Right hindlimb (tissue), 1 donor: ENCODE data around the gene IKZF5.

Source experiments
- DNase-seq: peaks from one replicate; pipeline ENCODE4 v3.0.0-alpha.2; 2018

The IKZF5 gene

GRCh38 chr10:122980209-122981065 is 28.2 kb downstream of the IKZF5 start, which contains the start of gene PSTK:
Gene PSTK, plus strand, starts transcription at chr10:122980401. Its CDS starts 79 bp downstream, at chr10:122980480.
- peak; percentile 96 for DNase-seq

- no peak for DNase-seq
Observed at GRCh38 chr10:122974543-122975064, 34.0 kb downstream of the IKZF5 start.

- no peak for DNase-seq
Observed at GRCh38 chr10:122974023-122974422, 34.6 kb downstream of the IKZF5 start.

- DNase-seq, result no peak
Observed at GRCh38 chr10:122968698-122969097, 39.9 kb downstream of the IKZF5 start.

GRCh38 chr10:122966879-122967278 is 41.7 kb downstream of the IKZF5 start:
- no peak for DNase-seq

- DNase-seq, result no peak
Observed at GRCh38 chr10:122962405-122962804, 46.2 kb downstream of the IKZF5 start.

- no peak for DNase-seq
Observed at GRCh38 chr10:122957474-122957873, 51.1 kb downstream of the IKZF5 start.

- DNase-seq, result no peak
Observed at GRCh38 chr10:122955892-122956291, 52.7 kb downstream of the IKZF5 start.

GRCh38 chr10:122954731-122955050 is 53.9 kb downstream of the IKZF5 start:
- DNase-seq, result no peak

GRCh38 chr10:122953902-122954730 is 54.5 kb downstream of the IKZF5 start, which contains the start of gene C10orf88:
Gene C10orf88, minus strand, starts transcription at chr10:122954227. Its CDS starts 49 bp downstream, at chr10:122954178.
- peak; percentile 99 for DNase-seq

GRCh38 chr10:122949296-122949695 is 59.3 kb downstream of the IKZF5 start:
- no peak for DNase-seq
